Osteocyte (in vitro differentiated cells): Measurements from ENCODE around the gene LIMS1. TPM values are rescaled to one million over a fixed set of nuclear protein-coding genes. Genes with fewer than 3 reads are reported as not detected.

ENCODE experiments used
- DNase-seq: peaks from one replicate; pipeline ENCODE4 v3.0.0; 2021; ENCODE audit warnings: mixed read lengths; ENCODE audit not compliant: unreplicated experiment; ENCODE audit errors: extremely low spot score
- H3K27ac Mint-ChIP-seq: one replicate; pipeline ENCODE4 v1.8.0; 2021; ENCODE audit warnings: mild to moderate bottlenecking, mixed read lengths; ENCODE audit not compliant: unreplicated experiment
- H3K27me3 Mint-ChIP-seq: one replicate; pipeline ENCODE4 v1.8.0; 2021; ENCODE audit warnings: mixed read lengths; ENCODE audit not compliant: unreplicated experiment
- H3K36me3 Mint-ChIP-seq: one replicate; pipeline ENCODE4 v1.8.0; 2021; ENCODE audit warnings: mixed read lengths; ENCODE audit not compliant: unreplicated experiment
- H3K4me1 Mint-ChIP-seq: one replicate; pipeline ENCODE4 v1.8.0; 2021; ENCODE audit warnings: mixed read lengths; ENCODE audit not compliant: unreplicated experiment
- H3K4me3 Mint-ChIP-seq: one replicate; pipeline ENCODE4 v1.8.0; 2021; ENCODE audit warnings: mild to moderate bottlenecking, moderate library complexity, mixed read lengths; ENCODE audit not compliant: unreplicated experiment
- H3K9me3 Mint-ChIP-seq: one replicate; pipeline ENCODE4 v1.8.0; 2021; ENCODE audit warnings: mixed read lengths; ENCODE audit not compliant: unreplicated experiment
- long read RNA-seq: library from polyadenylated mRNA; unstranded; transcript quantifications from one replicate; pipeline ENCODE4 v2.0.0, GENCODE V29; 2021
- total RNA-seq: library from RNA; stranded (reverse); gene quantifications from 2 replicates; pipeline ENCODE4 v1.2.1, GENCODE V29; 2021
- TF ChIP-seq, protein P1 (sequence below): fragments of 200-600 bp; sonication (generic); IDR thresholded peaks from 2 replicates; pipeline ENCODE4 v1.5.0; 2021; ENCODE audit warnings: antibody characterized with exemption, mild to moderate bottlenecking, moderate library complexity

LIMS1 gene, protein sequence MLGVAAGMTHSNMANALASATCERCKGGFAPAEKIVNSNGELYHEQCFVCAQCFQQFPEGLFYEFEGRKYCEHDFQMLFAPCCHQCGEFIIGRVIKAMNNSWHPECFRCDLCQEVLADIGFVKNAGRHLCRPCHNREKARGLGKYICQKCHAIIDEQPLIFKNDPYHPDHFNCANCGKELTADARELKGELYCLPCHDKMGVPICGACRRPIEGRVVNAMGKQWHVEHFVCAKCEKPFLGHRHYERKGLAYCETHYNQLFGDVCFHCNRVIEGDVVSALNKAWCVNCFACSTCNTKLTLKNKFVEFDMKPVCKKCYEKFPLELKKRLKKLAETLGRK
- 69.6 and 74.4 TPM in 2 replicates for total RNA-seq
- long read RNA-seq, full-length matches to known transcripts, result 92 of 104 reads
- long read RNA-seq, partial matches to known transcripts, result 2 of 104 reads
- long read RNA-seq, other reads (novel, unspliced or antisense), result 10 of 104 reads

DNA sequence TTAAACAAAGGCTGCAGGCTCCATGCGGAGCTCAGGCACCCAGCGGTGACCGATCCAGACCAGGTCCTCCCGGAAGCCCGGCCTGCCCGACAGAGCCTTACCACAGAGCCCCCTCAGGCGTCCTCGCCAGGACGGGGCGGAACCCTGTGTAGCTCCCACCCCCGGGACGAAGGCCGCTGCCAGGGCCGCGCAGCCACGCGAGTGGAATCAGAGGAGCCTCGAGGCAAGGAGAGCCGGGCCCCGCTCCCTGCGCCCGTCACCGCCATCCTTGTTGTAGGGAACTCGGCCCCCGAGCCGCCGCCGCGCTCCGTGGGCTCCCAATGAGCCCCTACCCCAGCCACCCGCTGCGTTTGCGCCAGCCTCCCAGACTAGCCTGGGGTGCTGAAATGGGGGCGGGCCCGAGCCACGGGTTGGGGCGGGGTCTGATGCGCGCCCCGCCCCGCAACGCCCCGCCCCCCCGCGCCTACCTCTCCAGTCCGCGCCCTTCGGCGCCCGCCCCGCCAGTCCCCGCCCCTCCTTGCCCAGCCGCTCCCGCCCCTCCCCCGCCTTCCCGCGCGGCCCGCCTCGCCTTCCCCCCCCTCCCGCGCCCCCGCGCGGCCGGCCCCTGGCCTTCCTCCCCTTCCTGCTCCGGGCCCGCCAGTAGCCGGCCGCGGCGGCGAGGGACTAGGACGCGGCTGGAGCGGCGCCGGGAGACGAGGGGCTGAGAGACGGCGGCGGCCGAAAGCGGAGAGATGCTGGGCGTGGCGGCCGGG is at the start of gene LIMS1:
LIMS1 (plus strand) TSS at position 639 of the 752 bp plus-strand sequence; CDS start at position 732, 93 bp downstream.
- H3K9me3 Mint-ChIP-seq, result no peaks in the 10 kb centered on the region

DNA sequence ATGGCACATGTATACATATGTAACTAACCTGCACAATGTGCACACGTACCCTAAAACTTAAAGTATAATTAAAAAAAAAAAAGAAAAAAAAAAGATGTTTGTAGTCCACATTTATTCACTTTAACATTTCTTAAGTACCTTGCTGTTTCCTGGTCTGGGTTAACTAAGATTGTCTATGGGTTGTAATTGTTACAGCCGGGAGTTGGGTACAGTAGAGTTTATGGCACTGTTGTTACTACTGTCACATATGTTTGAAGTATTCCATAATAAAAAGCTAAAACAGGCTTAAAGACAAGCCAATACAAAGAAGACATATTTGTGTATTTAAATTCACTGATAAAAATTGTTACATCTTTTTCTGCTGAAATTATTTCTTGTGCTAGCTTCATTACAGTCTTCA is 49.0 kb upstream of the LIMS1 start:
- H3K4me1 Mint-ChIP-seq, result no peaks in the 10 kb centered on the region
- H3K4me3 Mint-ChIP-seq, result no peak overlapping the region
- H3K27me3 Mint-ChIP-seq, result no peaks in the 10 kb centered on the region
- no peak for DNase-seq
- peaks cover 53% of the 10 kb centered on the region for H3K36me3 Mint-ChIP-seq
- no peak overlapping the region for H3K27ac Mint-ChIP-seq
- H3K9me3 Mint-ChIP-seq, result peaks cover 4% of the 10 kb centered on the region
- TF ChIP-seq, protein P1, sequence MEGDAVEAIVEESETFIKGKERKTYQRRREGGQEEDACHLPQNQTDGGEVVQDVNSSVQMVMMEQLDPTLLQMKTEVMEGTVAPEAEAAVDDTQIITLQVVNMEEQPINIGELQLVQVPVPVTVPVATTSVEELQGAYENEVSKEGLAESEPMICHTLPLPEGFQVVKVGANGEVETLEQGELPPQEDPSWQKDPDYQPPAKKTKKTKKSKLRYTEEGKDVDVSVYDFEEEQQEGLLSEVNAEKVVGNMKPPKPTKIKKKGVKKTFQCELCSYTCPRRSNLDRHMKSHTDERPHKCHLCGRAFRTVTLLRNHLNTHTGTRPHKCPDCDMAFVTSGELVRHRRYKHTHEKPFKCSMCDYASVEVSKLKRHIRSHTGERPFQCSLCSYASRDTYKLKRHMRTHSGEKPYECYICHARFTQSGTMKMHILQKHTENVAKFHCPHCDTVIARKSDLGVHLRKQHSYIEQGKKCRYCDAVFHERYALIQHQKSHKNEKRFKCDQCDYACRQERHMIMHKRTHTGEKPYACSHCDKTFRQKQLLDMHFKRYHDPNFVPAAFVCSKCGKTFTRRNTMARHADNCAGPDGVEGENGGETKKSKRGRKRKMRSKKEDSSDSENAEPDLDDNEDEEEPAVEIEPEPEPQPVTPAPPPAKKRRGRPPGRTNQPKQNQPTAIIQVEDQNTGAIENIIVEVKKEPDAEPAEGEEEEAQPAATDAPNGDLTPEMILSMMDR, result no peak

More for the DNA sequence above, at the start of gene LIMS1:
- Mint-ChIP-seq H3K27ac (peak within 1 kb of the TSS; percentile 95), H3K27me3 (no peaks in the 10 kb centered on the region), H3K4me1 (peaks cover 39% of the 10 kb centered on the region), H3K4me3 (peak within 1 kb of the TSS; percentile 94), H3K36me3 (no peaks in the 10 kb centered on the region)
- peak; percentile 97 for DNase-seq
- TF ChIP-seq, protein P1, result no peak

DNA sequence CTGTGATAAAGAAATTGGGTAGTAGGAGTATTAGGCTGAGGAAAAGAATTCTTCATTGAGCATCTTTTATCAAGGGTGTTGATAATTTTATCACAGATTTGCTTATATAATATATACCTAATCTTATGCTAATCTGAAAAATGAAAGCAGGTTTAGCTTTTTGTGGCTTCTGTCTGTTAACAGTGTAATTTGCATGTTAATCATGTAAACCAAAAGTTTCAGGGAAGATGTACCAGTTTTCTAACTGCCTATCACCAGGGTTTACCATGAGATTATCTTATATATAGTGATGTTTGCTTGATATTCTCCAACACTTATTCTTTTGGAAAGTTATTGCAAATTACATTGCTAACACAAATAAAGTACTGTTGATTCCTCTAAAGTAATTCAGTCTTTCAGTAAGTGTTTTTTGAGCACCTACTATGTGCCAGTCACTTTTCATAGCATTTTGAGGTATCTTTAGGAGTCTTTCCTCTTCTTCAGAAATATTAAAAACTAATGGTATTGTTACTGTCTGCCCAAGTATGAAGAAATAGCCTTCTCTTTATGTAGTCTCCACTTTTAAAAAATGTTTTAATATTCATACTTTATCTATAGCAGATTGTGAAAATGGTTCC is 43.7 kb upstream of the LIMS1 start:
- Mint-ChIP-seq H3K4me3 (no peak overlapping the region), H3K36me3 (peaks cover 49% of the 10 kb centered on the region), H3K4me1 (peaks cover 14% of the 10 kb centered on the region)

DNA sequence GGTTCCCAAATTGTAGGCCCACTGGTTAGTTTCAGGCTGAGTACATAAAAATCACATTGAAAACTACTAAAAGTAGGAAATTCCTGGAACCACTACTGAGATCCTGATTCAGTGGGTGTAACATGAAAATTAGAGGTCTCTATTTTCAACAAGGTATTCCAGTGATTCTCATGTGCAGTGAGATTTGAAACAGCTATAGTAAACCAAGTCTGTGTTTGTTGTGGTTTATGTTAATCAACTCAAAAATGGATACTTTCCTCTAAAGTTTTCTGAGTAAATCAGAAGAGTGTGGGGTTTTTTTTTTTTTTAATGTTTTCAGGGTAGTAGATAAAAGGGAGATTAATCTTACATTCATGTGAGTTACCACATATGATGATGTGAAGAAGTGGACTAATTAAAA is 42.4 kb upstream of the LIMS1 start:
- Mint-ChIP-seq H3K9me3 (no peaks in the 10 kb centered on the region), H3K4me3 (no peak overlapping the region), H3K4me1 (peaks cover 14% of the 10 kb centered on the region), H3K27ac (peak overlapping the region; percentile 86), H3K27me3 (no peaks in the 10 kb centered on the region), H3K36me3 (peaks cover 49% of the 10 kb centered on the region)
- no peak for DNase-seq
- TF ChIP-seq, protein P1, result no peak

More for the DNA sequence above, 43.7 kb upstream of the LIMS1 start:
- H3K27me3 Mint-ChIP-seq, result no peaks in the 10 kb centered on the region
- H3K9me3 Mint-ChIP-seq, result no peaks in the 10 kb centered on the region
- DNase-seq, result no peak
- TF ChIP-seq, protein P1, result no peak
- peak overlapping the region; percentile 6 for H3K27ac Mint-ChIP-seq
